Peyer's patch (tissue), 4 donors: Measurements from ENCODE around the gene C20orf96. TPM values are rescaled to one million over a fixed set of nuclear protein-coding genes. Genes with fewer than 3 reads are reported as not detected.
"Not testable (repeated sequence)": the region's sequence is repeated elsewhere in the genome, so short reads cannot be mapped to it uniquely, and the experiment has no call there.

Source experiments
- DNase-seq, 3 donors: peaks; one replicate each; pipeline ENCODE4 v3.0.0-alpha.2; 2017 to 2019
- H3K27ac ChIP-seq, 4 donors: fragments of 200-600 bp; sonication (generic); one replicate each; pipeline ENCODE4 v1.5.1; 2016 to 2019
- H3K27me3 ChIP-seq, 2 donors: fragments of 200-600 bp; sonication (generic); one replicate each; pipeline ENCODE4 v1.5.1; 2019
- H3K36me3 ChIP-seq, 3 donors: fragments of 200-600 bp; sonication (generic); one replicate each; pipeline ENCODE4 v1.5.1; 2016 to 2019
- H3K4me1 ChIP-seq, 4 donors: fragments of 200-600 bp; sonication (generic); one replicate each; pipeline ENCODE4 v1.5.1; 2016 to 2019
- H3K4me3 ChIP-seq, 4 donors: fragments of 200-600 bp; sonication (generic); 1 replicate in 3 of 4; 2 replicates in 1 of 4; pipeline ENCODE4 v1.5.1; 2016 to 2019; ENCODE audit warnings: mild to moderate bottlenecking in 1 of 4
- H3K9me3 ChIP-seq, 4 donors: fragments of 200-600 bp; sonication (generic); one replicate each; pipeline ENCODE4 v1.5.1; 2016 to 2019; ENCODE audit warnings: mild to moderate bottlenecking in 1 of 4
- CTCF ChIP-seq, 6 experiments: fragments of 450-650 bp in 4 of 6; fragments of 200-600 bp in 2 of 6; sonication (generic) in 1 of 6; IDR thresholded peaks; one replicate each; pipeline ENCODE4 v1.5.1; 2017 to 2019; ENCODE audit warnings: antibody characterized with exemption in 6 of 6, mild to moderate bottlenecking in 3 of 6, moderate library complexity in 1 of 6
- POLR2A ChIP-seq, 2 donors: fragments of 450-650 bp; IDR thresholded peaks; one replicate each; pipeline ENCODE4 v1.5.1; 2017; ENCODE audit warnings: antibody characterized with exemption in 2 of 2, mild to moderate bottlenecking in 2 of 2, moderate library complexity in 2 of 2
- total RNA-seq, 4 donors: library from RNA; depleted of rRNA; stranded (reverse); fragments of >200 nt; gene quantifications; one replicate each; pipeline ENCODE4 v1.1.0, GENCODE V29; 2016

The C20orf96 gene
- total RNA-seq, 4 donors from 2014 or later: 6.3 to 41.3 (median 10.5) TPM

GRCh38 chr20:257419-257818, 33.1 kb downstream of the C20orf96 start, which contains the start of gene DEFB132:
Gene DEFB132 (plus strand): TSS chr20:257724. CDS start chr20:257779, 55 bp downstream.
- H3K27ac ChIP-seq: no peak within 1 kb of the TSS
- H3K9me3 ChIP-seq: no peaks in the 10 kb centered on the region
- H3K27me3 ChIP-seq: no peaks in the 10 kb centered on the region
- H3K4me1 ChIP-seq: no peaks in the 10 kb centered on the region
- H3K4me3 ChIP-seq: no peak within 1 kb of the TSS
- H3K36me3 ChIP-seq: no peaks in the 10 kb centered on the region
- TF ChIP-seq POLR2A (IDR thresholded peaks at IDR 0.05): no peak
- TF ChIP-seq CTCF (IDR thresholded peaks at IDR 0.05): no peak
- DNase-seq: no peak

GRCh38 chr20:253447-253846, 37.1 kb downstream of the C20orf96 start:
- not testable (repeated sequence) for H3K27ac ChIP-seq, H3K36me3 ChIP-seq, H3K27me3 ChIP-seq, H3K9me3 ChIP-seq, H3K4me1 ChIP-seq, H3K4me3 ChIP-seq, DNase-seq

- Histone ChIP-seq H3K9me3 (no peaks in the 10 kb centered on the region), H3K36me3 (no peaks in the 10 kb centered on the region), H3K4me3 (no peak overlapping the region), H3K4me1 (no peaks in the 10 kb centered on the region), H3K27ac (no peak overlapping the region), H3K27me3 (no peaks in the 10 kb centered on the region)
- no peak for DNase-seq
- TF ChIP-seq CTCF (IDR thresholded peaks at IDR 0.05) (no peak), POLR2A (IDR thresholded peaks at IDR 0.05) (no peak)
These were observed 37.7 kb downstream of the C20orf96 start for GRCh38 chr20:252801-253200.

GRCh38 chr20:251354-251753, 39.2 kb downstream of the C20orf96 start:
- Histone ChIP-seq H3K36me3 (no peaks in the 10 kb centered on the region), H3K4me3 (no peak overlapping the region), H3K27me3 (no peaks in the 10 kb centered on the region), H3K9me3 (no peaks in the 10 kb centered on the region), H3K27ac (no peak overlapping the region), H3K4me1 (no peaks in the 10 kb centered on the region)
- TF ChIP-seq CTCF (IDR thresholded peaks at IDR 0.05) (no peak), POLR2A (IDR thresholded peaks at IDR 0.05) (no peak)
- no peak for DNase-seq

GRCh38 chr20:242905-243304, 47.6 kb downstream of the C20orf96 start:
- Histone ChIP-seq H3K4me3 (no peak overlapping the region), H3K36me3 (no peaks in the 10 kb centered on the region)

GRCh38 chr20:237929-238328, 52.6 kb downstream of the C20orf96 start:
- H3K9me3 ChIP-seq: no peaks in the 10 kb centered on the region
- H3K4me1 ChIP-seq: peaks cover 0 to 4% (median 0%) of the 10 kb centered on the region in 4 donors
- H3K27ac ChIP-seq: peak overlapping the region in 2 of 4 donors; percentile 33 to 43
- no peaks in the 10 kb centered on the region for H3K27me3 ChIP-seq
- no peak for TF ChIP-seq CTCF (IDR thresholded peaks at IDR 0.05)
- DNase-seq: no peak
- no peaks in the 10 kb centered on the region for H3K36me3 ChIP-seq
- H3K4me3 ChIP-seq: peak overlapping the region in 3 of 4 donors; percentile 14 to 16 (median 16)

More at GRCh38 chr20:242905-243304, 47.6 kb downstream of the C20orf96 start:
- Histone ChIP-seq H3K4me1 (no peaks in the 10 kb centered on the region), H3K9me3 (no peaks in the 10 kb centered on the region), H3K27ac (no peak overlapping the region), H3K27me3 (no peaks in the 10 kb centered on the region)
- no peak for DNase-seq
- TF ChIP-seq POLR2A (IDR thresholded peaks at IDR 0.05) (no peak), CTCF (IDR thresholded peaks at IDR 0.05) (no peak)
